Suprapubic skin (tissue), 3 donors: Measurements from ENCODE around the gene CNBD2.

ENCODE experiments used
- POLR2A ChIP-seq, 2 donors: fragments of 450-650 bp; IDR thresholded peaks; one replicate each; pipeline ENCODE4 v1.6.1; 2017; ENCODE audit warnings: antibody characterized with exemption in 2 of 2, mild to moderate bottlenecking in 2 of 2, moderate library complexity in 2 of 2
- TF ChIP-seq, protein P1 (sequence below), 2 donors: fragments of 200-600 bp in 1 of 2; fragments of 450-650 bp in 1 of 2; sonication (generic) in 1 of 2; IDR thresholded peaks; one replicate each; pipeline ENCODE4 v1.5.1; 2016 to 2019; ENCODE audit warnings: antibody characterized with exemption in 2 of 2, mild to moderate bottlenecking in 1 of 2, moderate library complexity in 1 of 2

DNA sequence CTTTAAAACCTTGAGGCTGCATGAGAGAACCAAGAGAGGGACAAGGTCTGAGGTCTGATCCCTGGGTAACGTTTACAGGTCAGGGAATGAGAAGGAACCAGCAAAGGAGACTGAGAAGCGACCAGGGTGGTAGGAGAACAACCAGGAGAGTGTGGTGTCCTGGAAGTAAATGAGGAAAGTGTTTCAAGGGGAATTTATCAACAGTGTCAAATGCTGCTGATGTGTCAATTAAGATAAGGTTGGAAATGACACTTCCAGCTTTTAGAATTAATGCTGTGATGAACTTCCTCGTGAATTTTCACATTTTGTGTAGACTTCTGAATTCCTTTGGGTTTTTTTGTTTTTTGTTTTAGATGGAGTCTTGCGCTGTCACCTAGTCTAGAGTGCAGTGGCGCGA lies 83.7 kb downstream of the CNBD2 start:
- no peak for TF ChIP-seq POLR2A (IDR thresholded peaks at IDR 0.05)
- TF ChIP-seq, protein P1, sequence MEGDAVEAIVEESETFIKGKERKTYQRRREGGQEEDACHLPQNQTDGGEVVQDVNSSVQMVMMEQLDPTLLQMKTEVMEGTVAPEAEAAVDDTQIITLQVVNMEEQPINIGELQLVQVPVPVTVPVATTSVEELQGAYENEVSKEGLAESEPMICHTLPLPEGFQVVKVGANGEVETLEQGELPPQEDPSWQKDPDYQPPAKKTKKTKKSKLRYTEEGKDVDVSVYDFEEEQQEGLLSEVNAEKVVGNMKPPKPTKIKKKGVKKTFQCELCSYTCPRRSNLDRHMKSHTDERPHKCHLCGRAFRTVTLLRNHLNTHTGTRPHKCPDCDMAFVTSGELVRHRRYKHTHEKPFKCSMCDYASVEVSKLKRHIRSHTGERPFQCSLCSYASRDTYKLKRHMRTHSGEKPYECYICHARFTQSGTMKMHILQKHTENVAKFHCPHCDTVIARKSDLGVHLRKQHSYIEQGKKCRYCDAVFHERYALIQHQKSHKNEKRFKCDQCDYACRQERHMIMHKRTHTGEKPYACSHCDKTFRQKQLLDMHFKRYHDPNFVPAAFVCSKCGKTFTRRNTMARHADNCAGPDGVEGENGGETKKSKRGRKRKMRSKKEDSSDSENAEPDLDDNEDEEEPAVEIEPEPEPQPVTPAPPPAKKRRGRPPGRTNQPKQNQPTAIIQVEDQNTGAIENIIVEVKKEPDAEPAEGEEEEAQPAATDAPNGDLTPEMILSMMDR (IDR thresholded peaks at IDR 0.05) = no peak
